BLaER1 (cell line): ENCODE results near the gene TBC1D22A.
A peak's percentile ranks its signal among the peaks of the same experiment; 100 is the strongest.

Source experiments
- H3K27ac ChIP-seq: shearing (Covaris generic); formaldehyde crosslinking; 2 replicates; pipeline ENCODE4 v1.8.1; 2022
- H3K27me3 ChIP-seq: shearing (Covaris generic); formaldehyde crosslinking; 2 replicates; pipeline ENCODE4 v1.8.1; 2022
- H3K36me3 ChIP-seq: shearing (Covaris generic); formaldehyde crosslinking; 2 replicates; pipeline ENCODE4 v1.8.1; 2022
- H3K4me1 ChIP-seq: shearing (Covaris generic); formaldehyde crosslinking; 2 replicates; pipeline ENCODE4 v1.8.1; 2022
- H3K4me2 ChIP-seq: shearing (Covaris generic); formaldehyde crosslinking; 2 replicates; pipeline ENCODE4 v1.8.1; 2022
- H3K4me3 ChIP-seq: shearing (Covaris generic); formaldehyde crosslinking; 2 replicates; pipeline ENCODE4 v1.8.1; 2022
- H3K9ac ChIP-seq: shearing (Covaris generic); formaldehyde crosslinking; 2 replicates; pipeline ENCODE4 v1.8.1; 2022
- H3K9me3 ChIP-seq: shearing (Covaris generic); formaldehyde crosslinking; 2 replicates; pipeline ENCODE4 v1.8.1; 2022
- H4K20me1 ChIP-seq: shearing (Covaris generic); formaldehyde crosslinking; 2 replicates; pipeline ENCODE4 v1.8.1; 2022
- Cebpa-rat ChIP-seq: shearing (Covaris generic); IDR thresholded peaks from 2 replicates; pipeline ENCODE4 v1.8.1; 2022

TBC1D22A gene

DNA sequence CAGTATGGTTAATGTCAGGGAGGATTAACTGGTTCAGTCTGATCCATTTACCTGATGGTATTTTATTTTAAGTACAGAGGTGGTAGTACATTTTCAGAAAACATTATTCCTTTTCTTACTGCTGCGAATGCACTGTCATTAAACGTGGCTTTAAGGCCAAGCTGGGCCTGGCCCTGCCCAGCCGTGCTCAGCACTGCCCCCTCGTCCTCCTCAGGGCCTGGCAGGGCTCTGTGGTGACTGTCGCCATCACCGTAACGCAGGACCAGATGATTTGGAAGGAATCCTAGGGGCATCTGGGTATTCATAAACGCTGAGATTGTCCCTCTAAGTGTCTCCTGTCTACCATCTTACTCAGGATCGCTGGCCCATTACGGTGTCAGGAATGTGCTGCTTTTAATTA is 302.0 kb downstream of the TBC1D22A start:
- H3K4me1 ChIP-seq = peaks cover 17% of the 10 kb centered on the region
- H3K27me3 ChIP-seq = no peaks in the 10 kb centered on the region
- peaks cover 16% of the 10 kb centered on the region for H4K20me1 ChIP-seq
- peaks cover 45% of the 10 kb centered on the region for H3K36me3 ChIP-seq
- H3K9me3 ChIP-seq = no peaks in the 10 kb centered on the region
- TF ChIP-seq Cebpa-rat = no peak
- H3K4me3 ChIP-seq = no peak overlapping the region
- no peak overlapping the region for H3K27ac ChIP-seq
- no peak overlapping the region for H3K9ac ChIP-seq
- no peak overlapping the region for H3K4me2 ChIP-seq

- Histone ChIP-seq H3K4me1 (peaks cover 12% of the 10 kb centered on the region), H4K20me1 (peaks cover 20% of the 10 kb centered on the region), H3K4me3 (no peak overlapping the region), H3K27ac (no peak overlapping the region), H3K9ac (no peak overlapping the region), H3K4me2 (no peak overlapping the region), H3K36me3 (peaks cover 38% of the 10 kb centered on the region), H3K9me3 (no peaks in the 10 kb centered on the region), H3K27me3 (no peaks in the 10 kb centered on the region)
- no peak for TF ChIP-seq Cebpa-rat
Observed at GRCh38 chr22:47065756-47066615, 303.5 kb downstream of the TBC1D22A start.

GRCh38 chr22:47066616-47066905 is 304.1 kb downstream of the TBC1D22A start:
- Histone ChIP-seq H4K20me1 (peaks cover 26% of the 10 kb centered on the region), H3K4me2 (no peak overlapping the region), H3K4me1 (peaks cover 12% of the 10 kb centered on the region), H3K9me3 (no peaks in the 10 kb centered on the region), H3K4me3 (no peak overlapping the region), H3K27ac (no peak overlapping the region), H3K36me3 (peaks cover 32% of the 10 kb centered on the region), H3K9ac (no peak overlapping the region), H3K27me3 (no peaks in the 10 kb centered on the region)
- TF ChIP-seq Cebpa-rat = no peak

GRCh38 chr22:47067321-47067890 is 305.0 kb downstream of the TBC1D22A start:
- Histone ChIP-seq H3K9ac (no peak overlapping the region), H3K4me2 (peak overlapping the region; percentile 23), H3K4me3 (no peak overlapping the region), H3K36me3 (peaks cover 29% of the 10 kb centered on the region; the same call in 1 of the 2 replicates), H3K27me3 (no peaks in the 10 kb centered on the region), H3K27ac (no peak overlapping the region), H3K4me1 (peaks cover 12% of the 10 kb centered on the region), H4K20me1 (peaks cover 35% of the 10 kb centered on the region), H3K9me3 (no peaks in the 10 kb centered on the region)
- no peak for TF ChIP-seq Cebpa-rat

DNA sequence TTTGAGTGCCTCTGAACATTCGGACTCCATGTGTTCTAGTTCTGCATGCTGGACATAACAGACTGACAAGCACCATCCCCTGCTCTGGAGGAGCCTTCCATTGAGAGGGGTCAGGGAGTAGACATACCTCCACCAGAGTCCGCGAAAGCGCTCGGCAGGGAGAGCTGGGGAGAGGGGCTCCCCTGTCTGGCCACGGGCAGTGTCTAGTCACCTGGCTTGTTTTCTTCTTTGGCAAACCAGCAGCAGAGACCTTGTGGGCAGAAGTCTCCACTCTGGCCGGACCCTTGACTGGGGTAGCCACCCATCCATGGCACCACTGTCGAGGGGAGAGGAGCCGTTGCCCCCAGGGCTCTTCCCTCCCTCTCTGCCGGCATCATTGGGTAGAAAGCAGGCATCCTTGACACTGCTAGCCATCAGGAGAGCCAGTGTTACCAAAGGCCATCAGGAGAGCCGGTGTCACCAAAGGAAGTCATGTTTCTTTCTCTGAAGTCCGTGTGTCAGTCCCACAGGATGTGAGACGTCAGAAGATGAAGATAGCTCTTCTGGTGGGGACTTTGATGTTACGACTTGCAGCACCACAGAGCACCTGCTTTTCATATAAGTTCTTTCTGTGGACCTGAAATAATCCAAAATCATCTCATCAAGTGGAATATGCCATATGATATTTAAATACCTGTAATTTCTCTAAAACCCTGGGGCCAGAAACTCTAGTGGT is 305.6 kb downstream of the TBC1D22A start:
- H3K9me3 ChIP-seq = no peaks in the 10 kb centered on the region
- TF ChIP-seq Cebpa-rat = no peak
- no peaks in the 10 kb centered on the region for H3K27me3 ChIP-seq
- H3K9ac ChIP-seq = no peak overlapping the region
- H4K20me1 ChIP-seq = peaks cover 39% of the 10 kb centered on the region
- H3K4me1 ChIP-seq = peaks cover 12% of the 10 kb centered on the region
- peaks cover 28% of the 10 kb centered on the region for H3K36me3 ChIP-seq
- no peak overlapping the region for H3K27ac ChIP-seq
- no peak overlapping the region for H3K4me3 ChIP-seq
- H3K4me2 ChIP-seq = peak overlapping the region; percentile 23

DNA sequence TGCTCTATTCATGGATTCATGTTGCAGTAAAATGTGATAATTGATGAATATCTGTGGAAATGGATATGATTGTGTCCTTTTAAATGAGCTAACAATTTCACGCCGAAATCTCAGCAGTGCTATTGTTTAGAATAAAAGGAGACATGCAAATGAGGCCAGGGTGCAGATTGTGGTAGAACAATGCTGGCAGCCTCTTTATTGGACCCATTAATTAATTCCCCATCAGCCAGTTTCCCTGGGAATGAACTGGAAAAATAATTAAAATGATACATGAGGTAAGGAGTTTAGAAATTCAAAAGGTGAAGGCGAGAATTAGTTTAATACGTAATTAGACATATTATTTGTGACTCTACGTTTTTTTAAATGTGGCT is 306.2 kb downstream of the TBC1D22A start:
- H3K4me1 ChIP-seq = peaks cover 12% of the 10 kb centered on the region
- no peak overlapping the region for H3K9ac ChIP-seq
- TF ChIP-seq Cebpa-rat = no peak
- peaks cover 28% of the 10 kb centered on the region for H3K36me3 ChIP-seq
- H3K4me3 ChIP-seq = no peak overlapping the region
- no peak overlapping the region for H3K4me2 ChIP-seq
- peaks cover 4% of the 10 kb centered on the region for H3K9me3 ChIP-seq
- H3K27me3 ChIP-seq = no peaks in the 10 kb centered on the region
- H4K20me1 ChIP-seq = peaks cover 39% of the 10 kb centered on the region
- H3K27ac ChIP-seq = no peak overlapping the region

GRCh38 chr22:47069270-47069669 is 306.8 kb downstream of the TBC1D22A start:
- no peak overlapping the region for H3K4me2 ChIP-seq
- H3K27me3 ChIP-seq = no peaks in the 10 kb centered on the region
- TF ChIP-seq Cebpa-rat = no peak
- H3K27ac ChIP-seq = no peak overlapping the region
- peaks cover 11% of the 10 kb centered on the region for H3K9me3 ChIP-seq
- H3K4me3 ChIP-seq = no peak overlapping the region
- H3K4me1 ChIP-seq = peaks cover 12% of the 10 kb centered on the region
- peaks cover 37% of the 10 kb centered on the region for H4K20me1 ChIP-seq
- no peak overlapping the region for H3K9ac ChIP-seq
- peaks cover 28% of the 10 kb centered on the region for H3K36me3 ChIP-seq

DNA sequence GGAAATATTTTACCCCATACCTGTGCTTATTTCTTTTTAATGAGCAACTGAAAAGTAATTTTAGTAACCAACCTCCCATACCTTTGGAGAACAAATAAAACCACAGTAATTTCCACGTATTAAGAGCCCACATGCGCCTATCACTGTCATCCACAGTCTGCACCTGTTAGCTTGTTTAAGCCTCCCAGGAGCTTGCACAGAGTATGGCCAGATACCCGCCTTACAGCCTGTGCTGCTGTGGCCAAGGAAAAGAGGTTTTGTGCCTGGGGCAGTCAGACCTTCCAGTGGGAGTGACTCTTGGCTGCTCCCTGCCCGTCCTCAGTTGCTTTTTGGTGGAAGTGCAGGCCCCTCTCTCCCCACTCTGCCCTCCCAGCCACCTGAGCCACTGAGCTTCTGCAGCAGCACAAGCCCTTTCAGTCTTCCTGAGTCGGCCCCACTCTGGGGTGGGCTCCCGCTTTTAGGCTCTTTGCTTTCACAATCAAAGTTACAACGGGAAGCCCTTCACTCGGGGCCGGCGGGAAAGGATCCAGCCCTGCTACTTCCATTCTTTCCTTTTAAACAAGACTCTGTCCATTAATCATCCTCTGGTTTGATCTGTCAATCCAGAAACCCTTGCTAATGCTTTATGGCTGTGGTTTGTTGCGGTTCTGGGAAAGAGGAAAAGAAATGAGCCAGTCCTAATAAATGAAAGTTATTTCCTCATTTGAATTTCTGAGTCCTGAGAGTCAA is 308.8 kb downstream of the TBC1D22A start:
- H3K9me3 ChIP-seq = peaks cover 29% of the 10 kb centered on the region
- peaks cover 35% of the 10 kb centered on the region for H4K20me1 ChIP-seq

GRCh38 chr22:47071807-47072641 is 309.6 kb downstream of the TBC1D22A start:
- no peak for TF ChIP-seq Cebpa-rat
- H3K4me1 ChIP-seq = peaks cover 12% of the 10 kb centered on the region
- H3K9me3 ChIP-seq = peaks cover 37% of the 10 kb centered on the region
- no peak overlapping the region for H3K9ac ChIP-seq
- peaks cover 41% of the 10 kb centered on the region for H3K36me3 ChIP-seq
- no peaks in the 10 kb centered on the region for H3K27me3 ChIP-seq
- no peak overlapping the region for H3K4me2 ChIP-seq
- H4K20me1 ChIP-seq = peaks cover 35% of the 10 kb centered on the region
- no peak overlapping the region for H3K4me3 ChIP-seq
- H3K27ac ChIP-seq = no peak overlapping the region

More for the DNA sequence above, 308.8 kb downstream of the TBC1D22A start:
- no peaks in the 10 kb centered on the region for H3K27me3 ChIP-seq
- TF ChIP-seq Cebpa-rat = no peak
- H3K36me3 ChIP-seq = peaks cover 34% of the 10 kb centered on the region
- H3K4me2 ChIP-seq = no peak overlapping the region
- no peak overlapping the region for H3K4me3 ChIP-seq
- H3K27ac ChIP-seq = no peak overlapping the region
- H3K9ac ChIP-seq = no peak overlapping the region
- peaks cover 12% of the 10 kb centered on the region for H3K4me1 ChIP-seq
